ENCODE data around the gene TENM3. TPM values are rescaled to one million over a fixed set of nuclear protein-coding genes. Genes with fewer than 3 reads are reported as not detected.

TENM3 gene
- total and polyA plus RNA-seq, 2 of the 8 experiments (the other 6 are each of a cell fraction or from before 2014, with no cell fraction given): 36.9 to 69.3 TPM

DNA sequence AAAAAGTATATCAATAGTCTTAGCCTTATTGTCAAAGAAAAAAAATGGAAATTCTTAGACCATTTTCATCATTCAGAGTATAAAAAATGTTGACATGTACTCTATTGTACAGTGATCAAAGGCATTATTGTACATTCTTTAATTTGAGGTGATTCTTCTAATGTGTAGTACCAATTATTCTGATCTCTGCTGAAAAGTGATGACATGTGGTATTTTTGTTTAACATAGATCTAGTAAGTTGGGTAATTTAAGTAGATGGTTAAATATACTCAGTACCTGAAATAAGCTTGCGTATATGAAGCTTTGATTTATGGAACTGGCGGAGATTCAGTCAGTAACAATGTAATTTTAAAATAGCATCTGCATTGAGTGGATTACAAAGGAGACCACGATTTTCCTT, 5.1 kb downstream of the TENM3 start:
- WGBS, 2 experiments (ENCODE audit: extremely low coverage in 1 of 2, insufficient coverage in 1 of 2, insufficient read length in 1 of 2, insufficient replicate concordance in 2 of 2, low coverage in 1 of 2, low lambda C conversion rate in 2 of 2, missing lambda C conversion rate in 1 of 2): 93% methylated on average over 3 of the region's 3 CpGs; no CpG with 5 or more reads in 1 of the 2 experiments
- no peaks in the 10 kb centered on the region for H3K23me2 ChIP-seq (ENCODE audit: low read depth, low read length)
- TF ChIP-seq CBX5 (IDR thresholded peaks at IDR 0.05; ENCODE audit: low read depth, low read length): no peak
- no peak for TF ChIP-seq TAF1 (IDR thresholded peaks at IDR 0.05; ENCODE audit: low read depth, low read length)
- no peak for TF ChIP-seq NRF1 (IDR thresholded peaks at IDR 0.05; ENCODE audit: low read depth, low read length)
- no peak for TF ChIP-seq TCF12 (IDR thresholded peaks at IDR 0.05; ENCODE audit: low read depth, low read length)
- TF ChIP-seq SP4 (IDR thresholded peaks at IDR 0.05; ENCODE audit: low read length): no peak
- no peak for TF ChIP-seq SUZ12 (IDR thresholded peaks at IDR 0.05; ENCODE audit: low read length)
- no peak for TF ChIP-seq EZH2 (IDR thresholded peaks at IDR 0.05; ENCODE audit: low read depth, low read length, severe bottlenecking)
- no peak for TF ChIP-seq ASH2L (IDR thresholded peaks at IDR 0.05; ENCODE audit: low read length)

More for the DNA sequence above, 5.1 kb downstream of the TENM3 start:
- CTCF ChIA-PET (ENCODE audit: partially characterized antibody): no interaction called here
- peaks cover 0 to 6% (median 1%) of the 10 kb centered on the region in 4 experiments; a peak in 2 of 7 replicates for H3K4me1 ChIP-seq (replicated peaks in 1 of 4; ENCODE audit: control insufficient read depth in 3 of 4, insufficient read depth in 4 of 4, low read length in 3 of 4)
- H3K27ac ChIP-seq (ENCODE audit: low read depth, low read length): no peak overlapping the region
- no peak overlapping the region for H2BK15ac ChIP-seq (ENCODE audit: low read length)
- no peak overlapping the region for H2BK120ac ChIP-seq (replicated peaks; ENCODE audit: low read depth, low read length)
- H3K56ac ChIP-seq (replicated peaks; ENCODE audit: insufficient read length, low read depth, low read length): no peak overlapping the region
- H2AK5ac ChIP-seq (ENCODE audit: low read depth, low read length): no peak overlapping the region
- H4K20me1 ChIP-seq (replicated peaks in 1 of 2; ENCODE audit: control insufficient read depth in 1 of 2, insufficient read depth in 2 of 2, low read length in 2 of 2): no peaks in the 10 kb centered on the region
- no peak overlapping the region for H4K5ac ChIP-seq (ENCODE audit: insufficient read length, low read depth, low read length)
- no peak overlapping the region for H2AFZ ChIP-seq (ENCODE audit: low read length)
- FAIRE-seq (no peak), DNase-seq (ENCODE audit: low read depth in 1 of 2, low spot score in 2 of 2) (no peak)
- POLR2A ChIA-PET (ENCODE audit: partially characterized antibody): no interaction called here
- H3K9me3 ChIP-seq (ENCODE audit: insufficient read depth in 2 of 2, low read depth in 1 of 2, low read length in 1 of 2): no peaks in the 10 kb centered on the region
- no peak overlapping the region for H2BK12ac ChIP-seq (ENCODE audit: low read depth, low read length)
- H3K27me3 ChIP-seq (replicated peaks in 1 of 4; ENCODE audit: control insufficient read depth in 3 of 4, extremely low read depth in 1 of 4, insufficient read depth in 3 of 4, low read length in 3 of 4): no peaks in the 10 kb centered on the region
- no peak overlapping the region for H3K4me3 ChIP-seq (ENCODE audit: extremely low read depth in 1 of 4, insufficient read depth in 2 of 4, low read depth in 3 of 4, low read length in 4 of 4)
- no peak overlapping the region for H4K91ac ChIP-seq (replicated peaks; ENCODE audit: insufficient read length, low read length)
- H3K36me3 ChIP-seq (ENCODE audit: control insufficient read depth in 2 of 4, insufficient read depth in 4 of 4, low read length in 3 of 4): no peaks in the 10 kb centered on the region; a peak in 1 of 8 replicates
- H3K79me1 ChIP-seq (ENCODE audit: low read depth, low read length): peaks cover 4% of the 10 kb centered on the region
- H3K9ac ChIP-seq (replicated peaks in 1 of 4; ENCODE audit: extremely low read depth in 1 of 4, low read depth in 3 of 4, low read length in 3 of 4): no peak overlapping the region
- no peak overlapping the region for H2BK20ac ChIP-seq (ENCODE audit: low read length)
- no peak overlapping the region for H4K8ac ChIP-seq (ENCODE audit: extremely low read depth, insufficient read depth, low read length)
- H3K4ac ChIP-seq (replicated peaks; ENCODE audit: insufficient read length, low read depth, low read length): no peak overlapping the region
- H3K14ac ChIP-seq (ENCODE audit: insufficient read length): no peak overlapping the region
- no peak overlapping the region for H3K4me2 ChIP-seq (ENCODE audit: insufficient read depth in 1 of 2, low read depth in 2 of 2, low read length in 2 of 2)
- H3K23ac ChIP-seq (ENCODE audit: insufficient read length): no peak overlapping the region
- H3K79me2 ChIP-seq (ENCODE audit: control insufficient read depth in 1 of 2, insufficient read depth in 2 of 2, low read length in 2 of 2): 0 out of 4 replicates have a peak, but pooled peaks cover 0 to 2% of the 10 kb centered on the region in 2 experiments
- no peak overlapping the region for H3K18ac ChIP-seq (ENCODE audit: extremely low read depth, low read length)
- H2BK5ac ChIP-seq (ENCODE audit: low read depth, low read length): no peak overlapping the region
